IMR-90 (cell line): ENCODE measurements around the gene HOTAIR. TPM values are rescaled to one million over a fixed set of nuclear protein-coding genes. Genes with fewer than 3 reads are reported as not detected.

Source experiments
- ATAC-seq: fragments of 200-7000 bp; cut with Tn5 transposase; 2 replicates; pipeline ENCODE4 v1.9.1; 2020; ENCODE audit warnings: low read depth, mild to moderate bottlenecking, moderate library complexity
- BruUV-seq: library from RNA; stranded (reverse); fragments of 400-500 nt; replicated peaks from 2 replicates; lab custom pipeline; 2021; lab: Mats Ljungman, UMichigan
- CTCF ChIA-PET: fragments of 300-600 bp; formaldehyde crosslinking; extraction: SDS; loops from one replicate; lab custom pipeline; 2021; ENCODE audit warnings: antibody characterized with exemption; lab: Yijun Ruan, JAX
- POLR2A ChIA-PET: fragments of 300-600 bp; sonication (Branson Sonifier 250); formaldehyde crosslinking; loops from one replicate; lab custom pipeline; 2022; ENCODE audit warnings: antibody characterized with exemption; ENCODE audit not compliant: unreplicated experiment; lab: Charles Lee
- DNase-seq: peaks from one replicate; pipeline ENCODE4 v3.0.0; 2013
- H2AFZ ChIP-seq: replicated peaks from 2 replicates; pipeline ENCODE3; 2013; ENCODE audit warnings: low read length, mild to moderate bottlenecking; ENCODE audit not compliant: poor library complexity
- H2AK5ac ChIP-seq: 2 replicates; pipeline ENCODE4 v1.6.1; 2013; ENCODE audit warnings: low read depth, low read length, inconsistent platforms
- H2AK9ac ChIP-seq: replicated peaks from 2 replicates; pipeline ENCODE3; 2013; ENCODE audit warnings: mild to moderate bottlenecking, low read depth, low read length, moderate library complexity; ENCODE audit not compliant: poor library complexity
- H2BK120ac ChIP-seq: 2 replicates; pipeline ENCODE4 v1.6.1; 2013; ENCODE audit warnings: low read depth, low read length, inconsistent platforms
- H2BK15ac ChIP-seq: 3 replicates; pipeline ENCODE4 v1.6.1; 2013; ENCODE audit warnings: low read depth, low read length, inconsistent platforms
- H2BK20ac ChIP-seq: 2 replicates; pipeline ENCODE4 v1.6.1; 2013; ENCODE audit warnings: low read depth, mild to moderate bottlenecking, inconsistent platforms, low read length, moderate library complexity
- H2BK5ac ChIP-seq: 2 replicates; pipeline ENCODE4 v1.6.1; 2013; ENCODE audit warnings: mild to moderate bottlenecking, low read depth, low read length, inconsistent platforms; ENCODE audit not compliant: poor library complexity, severe bottlenecking
- H3K14ac ChIP-seq: replicated peaks from 2 replicates; pipeline ENCODE4 v1.6.1; 2013; ENCODE audit warnings: low read depth, low read length, inconsistent platforms
- H3K18ac ChIP-seq: 2 replicates; pipeline ENCODE4 v1.6.1; 2013; ENCODE audit warnings: low read depth, low read length, control low read depth
- H3K23ac ChIP-seq: 2 replicates; pipeline ENCODE4 v1.6.1; 2013; ENCODE audit warnings: low read depth, low read length, inconsistent platforms
- H3K27ac ChIP-seq: 2 replicates; pipeline ENCODE4 v1.5.1; 2013; ENCODE audit warnings: mild to moderate bottlenecking, control low read depth, low read length; ENCODE audit not compliant: insufficient read depth
- H3K27me3 ChIP-seq: 2 replicates; pipeline ENCODE4 v1.6.1; 2013; ENCODE audit warnings: low read length; ENCODE audit not compliant: control insufficient read depth, insufficient read depth
- H3K36me3 ChIP-seq: 2 replicates; pipeline ENCODE4 v1.6.1; 2013; ENCODE audit warnings: low read length, mixed read lengths; ENCODE audit not compliant: control insufficient read depth, insufficient read depth
- H3K4ac ChIP-seq: 2 replicates; pipeline ENCODE4 v1.6.1; 2013; ENCODE audit warnings: low read depth, low read length, inconsistent platforms
- H3K4me1 ChIP-seq: 2 replicates; pipeline ENCODE4 v1.6.1; 2013; ENCODE audit warnings: low read length, mixed read lengths; ENCODE audit not compliant: control insufficient read depth, insufficient read depth
- H3K4me2 ChIP-seq: 2 replicates; pipeline ENCODE4 v1.6.1; 2013; ENCODE audit warnings: low read depth, mild to moderate bottlenecking, control low read depth, low read length, moderate library complexity
- H3K4me3 ChIP-seq: 2 replicates; pipeline ENCODE4 v1.5.1; 2013; ENCODE audit warnings: low read depth, mild to moderate bottlenecking, control low read depth, low read length, moderate library complexity; ENCODE audit not compliant: insufficient read depth
- H3K56ac ChIP-seq: 2 replicates; pipeline ENCODE4 v1.6.1; 2013; ENCODE audit warnings: low read length, inconsistent platforms; ENCODE audit not compliant: insufficient read depth; ENCODE audit errors: extremely low read depth
- H3K79me1 ChIP-seq, 2 experiments: 2 replicates each; pipeline ENCODE4 v1.6.1; 2013; ENCODE audit warnings: low read length in 2 of 2, inconsistent platforms in 1 of 2, low read depth in 1 of 2
- H3K9ac ChIP-seq: 2 replicates; pipeline ENCODE4 v1.6.1; 2013; ENCODE audit warnings: low read depth, low read length, control low read depth
- H3K9me1 ChIP-seq: 2 replicates; pipeline ENCODE4 v1.6.1; 2013; ENCODE audit warnings: low read length, inconsistent platforms; ENCODE audit not compliant: insufficient read depth
- H3K9me3 ChIP-seq: 2 replicates; pipeline ENCODE4 v1.6.1; 2013; ENCODE audit warnings: low read length; ENCODE audit not compliant: control insufficient read depth, insufficient read depth
- H4K20me1 ChIP-seq: 2 replicates; pipeline ENCODE4 v1.6.1; 2013; ENCODE audit warnings: low read length, inconsistent platforms; ENCODE audit not compliant: insufficient read depth
- H4K5ac ChIP-seq: 2 replicates; pipeline ENCODE4 v1.6.1; 2013; ENCODE audit warnings: mild to moderate bottlenecking, low read depth, low read length, control low read depth
- H4K8ac ChIP-seq, 2 experiments: 2 replicates each; pipeline ENCODE4 v1.6.1; 2013; ENCODE audit warnings: low read depth in 2 of 2, low read length in 2 of 2, control low read depth in 1 of 2, inconsistent platforms in 1 of 2
- H4K91ac ChIP-seq: 2 replicates; pipeline ENCODE4 v1.6.1; 2013; ENCODE audit warnings: low read depth, low read length, inconsistent platforms; ENCODE audit not compliant: insufficient read depth
- BHLHE40 ChIP-seq: fragments of 150-350 bp; IDR thresholded peaks from 2 replicates; pipeline ENCODE4 v1.6.1; 2016; ENCODE audit warnings: mild to moderate bottlenecking, low read depth, low read length
- CEBPB ChIP-seq: IDR thresholded peaks from 2 replicates; pipeline ENCODE4 v1.6.1; 2012; ENCODE audit warnings: low read depth, low read length, improper control_type of control experiment
- CHD1 ChIP-seq: IDR thresholded peaks from 2 replicates; pipeline ENCODE4 v1.6.1; 2012; ENCODE audit warnings: low read depth, low read length, improper control_type of control experiment
- ELK1 ChIP-seq: fragments of 150-350 bp; IDR thresholded peaks from 2 replicates; pipeline ENCODE4 v1.6.1; 2016; ENCODE audit warnings: low read depth, mild to moderate bottlenecking, low read length, moderate library complexity, borderline replicate concordance
- FOS ChIP-seq: fragments of 150-350 bp; IDR thresholded peaks from 2 replicates; pipeline ENCODE4 v1.6.1; 2016; ENCODE audit warnings: low read depth, low read length
- MAFK ChIP-seq: IDR thresholded peaks from 2 replicates; pipeline ENCODE4 v1.6.1; 2012; ENCODE audit warnings: low read depth, low read length, improper control_type of control experiment
- MAZ ChIP-seq: IDR thresholded peaks from 2 replicates; pipeline ENCODE4 v1.6.1; 2012; ENCODE audit warnings: low read depth, mild to moderate bottlenecking, low read length, improper control_type of control experiment, moderate library complexity, borderline replicate concordance
- MXI1 ChIP-seq: IDR thresholded peaks from 2 replicates; pipeline ENCODE4 v1.6.1; 2012; ENCODE audit warnings: low read depth, mild to moderate bottlenecking, low read length, moderate library complexity, borderline replicate concordance
- NFE2L2 ChIP-seq: fragments of 150-350 bp; IDR thresholded peaks from 2 replicates; pipeline ENCODE4 v1.6.1; 2016; ENCODE audit warnings: low read depth, mild to moderate bottlenecking, low read length
- POLR2A ChIP-seq: IDR thresholded peaks from 2 replicates; pipeline ENCODE4 v1.6.1; 2012; ENCODE audit warnings: mild to moderate bottlenecking, low read depth, low read length
- RAD21 ChIP-seq: IDR thresholded peaks from 2 replicates; pipeline ENCODE4 v1.6.1; 2012; ENCODE audit warnings: low read length, improper control_type of control experiment
- RCOR1 ChIP-seq: IDR thresholded peaks from 2 replicates; pipeline ENCODE4 v1.6.1; 2012; ENCODE audit warnings: mild to moderate bottlenecking, low read length, improper control_type of control experiment; ENCODE audit not compliant: insufficient replicate concordance
- RFX5 ChIP-seq: IDR thresholded peaks from 2 replicates; pipeline ENCODE4 v1.8.0; 2012; ENCODE audit warnings: low read depth, mild to moderate bottlenecking, low read length, moderate library complexity
- SMC3 ChIP-seq: fragments of 150-350 bp; IDR thresholded peaks from 2 replicates; pipeline ENCODE4 v1.6.1; 2016; ENCODE audit warnings: low read depth, mild to moderate bottlenecking, antibody characterized with exemption, low read length, moderate library complexity
- USF2 ChIP-seq: fragments of 150-350 bp; IDR thresholded peaks from 2 replicates; pipeline ENCODE4 v1.6.1; 2017; ENCODE audit warnings: mild to moderate bottlenecking, antibody characterized with exemption, low read length, low read depth
- WGBS, 2 experiments: methylation state at CpG; one replicate each; pipeline versions ENCODE4 v1.1.5 to v1.1.7; 2013; ENCODE audit warnings: missing lambda C conversion rate in 2 of 2; ENCODE audit not compliant: insufficient read length in 1 of 2; ENCODE audit errors: extremely low coverage in 2 of 2; 5-methylcytosine and 5-hydroxymethylcytosine counted together
- dilution Hi-C: fragments of 300-500 bp; cut with HindIII; formaldehyde crosslinking; loops from one replicate; pipeline ENCODE4 v1.14.3; 2018; ENCODE audit warnings: low sequenced_read_pairs; ENCODE audit not compliant: unreplicated experiment
- in situ Hi-C: fragments of 300-500 bp; cut with MboI; formaldehyde crosslinking; loops from 3 replicates; pipeline ENCODE4 v1.14.3; 2019; ENCODE audit warnings: low sequenced_read_pairs, inconsistent platforms, mixed read lengths
- intact Hi-C: fragments of 100-400 bp; cut with micrococcal nuclease; formaldehyde crosslinking; loops from 2 replicates; pipeline ENCODE4 v1.10.0; 2022
- polyA plus RNA-seq, 3 experiments: library from polyadenylated mRNA; depleted of rRNA; stranded (reverse); fragments of >200 nt; gene quantifications; 2 replicates each; pipeline ENCODE4 v1.2.3, GENCODE V29; 2012; ENCODE audit warnings: low replicate concordance in 1 of 3
- total RNA-seq: library from RNA; depleted of rRNA; stranded (reverse); fragments of >200 nt; gene quantifications from 2 replicates; pipeline ENCODE4 v1.2.3, GENCODE V29; 2012
- TF ChIP-seq, protein P1 (sequence below): conservative IDR thresholded peaks from 2 replicates; pipeline ENCODE4 v1.5.1; 2012; ENCODE audit warnings: mild to moderate bottlenecking, low read depth, low read length, improper control_type of control experiment

Gene HOTAIR
- total and polyA plus RNA-seq, 2 of the 4 experiments (the other 2 are of a cell fraction): not detected

- Histone ChIP-seq H2BK15ac (no peak overlapping the region), H3K4me3 (no peak overlapping the region), H3K18ac (no peak overlapping the region), H2BK20ac (no peak overlapping the region), H2BK5ac (no peak overlapping the region), H3K4me1 (no peaks in the 10 kb centered on the region), H3K14ac (no peak overlapping the region), H2AK9ac (no peak overlapping the region), H2AK5ac (no peak overlapping the region), H4K20me1 (no peaks in the 10 kb centered on the region), H3K27ac (no peak overlapping the region), H3K9me1 (no peaks in the 10 kb centered on the region), H3K79me1 (no peaks in the 10 kb centered on the region), H3K36me3 (no peaks in the 10 kb centered on the region), H4K91ac (no peak overlapping the region), H3K9ac (no peak overlapping the region), H3K56ac (no peak overlapping the region), H3K23ac (no peak overlapping the region), H4K5ac (no peak overlapping the region), H3K27me3 (peaks cover 87% of the 10 kb centered on the region), H3K4ac (no peak overlapping the region), H3K9me3 (peaks cover 13% of the 10 kb centered on the region), H4K8ac (no peak overlapping the region), H3K4me2 (no peak overlapping the region), H2AFZ (no peak overlapping the region), H2BK120ac (no peak overlapping the region)
- intact Hi-C loops (no loop called here), in situ Hi-C loops (no loop called here), dilution Hi-C loops (no loop called here)
- no CpG with 5 or more reads among the region's 5 CpGs for WGBS, 2 experiments
- ChIA-PET CTCF (no interaction called here), POLR2A (no interaction called here)
- no peak for DNase-seq
- BruUV-seq: no TSS peak
- TF ChIP-seq POLR2A (no peak), RCOR1 (no peak), USF2 (no peak), RFX5 (no peak), RAD21 (no peak), MXI1 (no peak), BHLHE40 (no peak), MAFK (no peak), CHD1 (no peak), MAZ (no peak), CEBPB (no peak), FOS (no peak), NFE2L2 (no peak), ELK1 (no peak), SMC3 (no peak)
- TF ChIP-seq, protein P1, sequence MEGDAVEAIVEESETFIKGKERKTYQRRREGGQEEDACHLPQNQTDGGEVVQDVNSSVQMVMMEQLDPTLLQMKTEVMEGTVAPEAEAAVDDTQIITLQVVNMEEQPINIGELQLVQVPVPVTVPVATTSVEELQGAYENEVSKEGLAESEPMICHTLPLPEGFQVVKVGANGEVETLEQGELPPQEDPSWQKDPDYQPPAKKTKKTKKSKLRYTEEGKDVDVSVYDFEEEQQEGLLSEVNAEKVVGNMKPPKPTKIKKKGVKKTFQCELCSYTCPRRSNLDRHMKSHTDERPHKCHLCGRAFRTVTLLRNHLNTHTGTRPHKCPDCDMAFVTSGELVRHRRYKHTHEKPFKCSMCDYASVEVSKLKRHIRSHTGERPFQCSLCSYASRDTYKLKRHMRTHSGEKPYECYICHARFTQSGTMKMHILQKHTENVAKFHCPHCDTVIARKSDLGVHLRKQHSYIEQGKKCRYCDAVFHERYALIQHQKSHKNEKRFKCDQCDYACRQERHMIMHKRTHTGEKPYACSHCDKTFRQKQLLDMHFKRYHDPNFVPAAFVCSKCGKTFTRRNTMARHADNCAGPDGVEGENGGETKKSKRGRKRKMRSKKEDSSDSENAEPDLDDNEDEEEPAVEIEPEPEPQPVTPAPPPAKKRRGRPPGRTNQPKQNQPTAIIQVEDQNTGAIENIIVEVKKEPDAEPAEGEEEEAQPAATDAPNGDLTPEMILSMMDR: no peak
- no peak for ATAC-seq
Observed at GRCh38 chr12:53941750-53942149, 33.0 kb downstream of the HOTAIR start.
